ENCODE results near the gene MTMR6.

The MTMR6 gene

DNA sequence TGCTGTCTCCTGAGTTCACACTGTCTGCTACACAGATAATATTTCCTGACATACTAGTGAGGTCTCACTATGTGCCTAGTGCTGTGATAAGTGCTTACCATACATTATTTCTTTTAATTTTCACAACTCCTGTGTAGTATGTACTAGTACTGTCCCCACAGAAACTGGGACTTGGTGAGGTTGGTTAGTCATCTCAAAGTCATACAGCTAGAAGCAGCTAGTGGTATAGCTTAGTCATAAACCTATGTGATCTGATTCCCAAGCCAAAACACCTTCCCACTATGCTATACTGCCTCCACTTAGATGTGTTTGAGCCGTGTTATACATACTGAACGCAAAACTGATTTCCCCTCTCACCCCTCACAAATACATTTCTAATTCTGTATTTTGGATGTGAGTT, 10.5 kb downstream of the MTMR6 start:
- no peak for DNase-seq (ENCODE audit: low read depth)

DNA sequence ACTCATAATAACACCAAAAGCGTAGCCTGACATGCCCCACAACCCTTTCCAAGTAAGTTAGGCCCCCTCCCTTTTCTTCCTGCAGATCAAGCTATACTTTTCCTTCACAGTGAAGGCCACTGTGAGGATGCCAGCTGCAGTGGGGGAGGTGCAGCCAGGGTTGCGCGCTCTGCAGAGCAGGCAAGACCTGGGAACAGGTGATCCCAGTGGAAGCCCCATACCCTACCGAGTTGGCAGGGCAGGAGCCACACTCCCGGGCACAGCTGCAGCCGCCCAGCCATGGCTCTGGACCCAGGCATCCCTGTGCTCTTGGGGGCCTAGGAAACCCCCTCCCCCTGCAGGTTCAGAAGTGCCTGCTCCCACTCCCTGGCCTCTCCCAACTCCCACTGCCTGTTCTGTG, 18.7 kb downstream of the MTMR6 start:
- no peak for DNase-seq (ENCODE audit: low read depth)

DNA sequence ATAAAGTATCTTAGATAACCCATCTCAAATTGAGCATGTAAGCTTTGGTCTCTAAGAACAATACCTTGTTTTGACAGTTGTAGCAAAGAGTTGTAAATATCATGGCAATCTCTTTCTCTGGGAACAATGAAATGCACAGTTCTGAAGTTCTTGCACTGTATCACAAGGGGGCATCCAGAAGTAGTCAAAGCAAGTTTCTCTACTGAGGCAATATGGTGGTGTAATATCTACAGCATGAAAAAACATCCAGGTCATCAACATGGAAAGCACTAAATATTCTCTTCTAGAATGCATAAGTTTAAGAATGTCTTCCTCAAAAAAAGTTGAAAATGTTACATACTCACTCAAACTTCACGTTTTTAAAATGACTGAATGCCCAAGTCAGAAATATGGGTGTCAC, 19.6 kb downstream of the MTMR6 start:
- DNase-seq (ENCODE audit: low read depth): no peak

DNA sequence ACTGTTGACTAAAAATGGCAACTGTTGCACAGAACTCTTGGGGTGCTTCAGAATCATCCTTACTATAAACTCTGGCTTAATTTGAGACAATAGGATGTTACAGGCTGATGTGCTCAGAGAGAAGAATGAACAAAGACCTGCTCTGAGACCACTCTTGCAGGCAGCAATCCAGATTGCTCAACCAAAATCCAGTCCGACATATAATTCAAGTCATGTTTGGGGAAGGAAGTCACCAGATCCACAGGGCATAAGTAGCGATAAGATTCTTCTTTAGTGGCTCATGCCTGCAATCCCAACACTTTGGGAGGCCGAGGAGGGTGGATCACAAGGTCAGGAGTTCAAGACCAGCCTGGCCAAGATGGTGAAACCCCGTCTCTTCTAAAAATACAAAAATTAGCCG, 20.6 kb downstream of the MTMR6 start:
- no peak for DNase-seq (ENCODE audit: low read depth)

DNA sequence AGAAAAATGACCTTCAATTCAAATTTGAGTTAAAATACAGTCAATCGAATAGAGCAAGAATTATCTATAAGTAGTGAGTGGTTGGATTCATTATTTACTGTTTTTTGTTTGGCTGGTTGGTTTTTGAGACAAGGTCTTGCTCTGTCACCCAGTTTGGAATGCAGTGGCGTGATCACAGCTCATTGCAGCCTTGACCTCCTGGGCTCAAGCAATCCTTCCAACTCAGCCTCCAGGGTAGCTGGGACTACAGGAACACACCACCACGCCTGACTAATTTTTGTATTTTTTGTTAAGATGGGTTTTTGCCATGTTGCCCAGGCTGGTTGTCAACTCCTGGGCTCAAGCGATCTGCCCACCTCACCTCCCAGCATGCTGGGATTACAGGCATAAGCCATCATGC, 25.0 kb downstream of the MTMR6 start:
- DNase-seq (ENCODE audit: low read depth): no peak

DNA sequence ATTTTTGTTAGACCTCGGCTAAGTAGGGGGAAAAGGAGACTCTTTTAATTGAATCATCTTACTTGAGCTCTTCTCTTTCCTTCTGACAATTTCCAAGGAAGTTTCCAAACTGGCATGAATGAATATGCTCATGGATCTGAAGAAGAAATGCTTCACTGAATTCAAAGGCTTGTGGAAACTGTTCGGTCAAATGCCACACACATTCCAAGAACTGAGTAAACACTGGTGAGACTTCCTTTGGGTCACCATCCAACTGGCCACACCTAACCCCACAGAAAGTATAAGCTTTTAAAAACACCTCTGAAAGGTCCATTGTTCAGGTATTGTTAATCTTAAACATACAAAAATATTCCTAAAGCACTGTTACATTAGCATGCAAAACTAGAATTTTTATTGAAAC, 33.6 kb downstream of the MTMR6 start:
- DNase-seq (ENCODE audit: low read depth): no peak

DNA sequence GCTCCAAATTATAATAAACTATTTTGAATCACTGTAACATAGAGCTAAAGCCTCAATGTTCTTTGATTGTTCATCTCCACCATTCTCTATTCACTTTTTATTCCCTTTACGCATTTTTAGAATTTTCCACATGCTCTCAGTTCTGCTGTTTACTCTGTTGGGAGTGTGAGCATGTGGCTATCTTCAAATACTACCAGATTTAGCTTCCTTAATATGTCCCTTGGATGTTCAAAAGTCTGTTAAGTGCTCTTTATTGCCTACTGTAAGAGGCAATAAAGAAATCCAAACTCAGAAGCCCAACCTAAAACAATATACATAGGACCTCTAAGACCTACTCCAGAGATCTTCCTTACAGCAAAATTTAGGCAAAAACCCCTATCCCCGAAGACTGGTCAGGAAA, 34.5 kb downstream of the MTMR6 start:
- no peak for DNase-seq (ENCODE audit: low read depth)

DNA sequence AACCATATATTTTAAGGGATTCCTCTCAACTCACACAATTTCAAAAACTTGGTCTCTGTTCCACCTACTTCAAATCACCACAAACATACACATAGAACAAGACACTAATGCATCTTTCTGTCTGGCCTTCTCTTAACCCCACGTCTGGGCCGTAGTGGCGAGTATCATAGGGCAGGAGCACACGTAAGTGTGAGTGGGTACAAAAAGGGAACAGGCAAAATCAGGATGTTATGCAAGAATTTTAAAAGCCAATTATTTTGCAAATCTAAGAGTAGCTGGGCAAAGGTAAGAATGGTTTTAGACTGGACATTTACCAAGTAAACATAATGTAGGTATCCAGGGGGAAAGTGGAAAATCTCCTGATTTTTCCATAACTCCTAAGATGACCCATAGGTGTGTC, 35.1 kb downstream of the MTMR6 start:
- DNase-seq (ENCODE audit: low read depth): no peak

DNA sequence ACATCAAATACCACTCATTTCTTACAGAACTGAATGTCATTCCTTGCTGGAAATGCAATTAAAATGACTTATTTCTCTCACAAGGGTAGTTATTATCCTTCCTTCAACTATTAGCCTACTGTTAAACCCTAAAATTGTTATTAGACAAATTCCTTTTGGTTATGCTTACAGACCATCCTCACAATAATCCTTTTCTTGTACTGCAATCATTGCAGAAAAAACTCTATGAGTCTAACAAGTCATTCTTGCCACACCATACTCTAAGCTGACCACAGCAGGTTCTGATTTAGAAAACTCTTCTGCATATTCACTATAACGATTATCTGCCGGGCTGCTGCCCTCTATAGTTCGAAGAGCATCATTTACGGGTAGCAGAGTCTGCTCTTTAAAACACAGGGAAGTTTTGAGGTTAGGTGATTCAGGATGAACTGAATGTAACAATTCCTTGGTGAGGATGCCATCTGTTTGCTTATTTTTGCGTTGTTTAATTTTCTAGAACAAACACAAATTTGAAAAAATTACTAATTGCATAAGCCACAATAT, 38.2 kb downstream of the MTMR6 start:
- DNase-seq (ENCODE audit: low read depth): no peak

DNA sequence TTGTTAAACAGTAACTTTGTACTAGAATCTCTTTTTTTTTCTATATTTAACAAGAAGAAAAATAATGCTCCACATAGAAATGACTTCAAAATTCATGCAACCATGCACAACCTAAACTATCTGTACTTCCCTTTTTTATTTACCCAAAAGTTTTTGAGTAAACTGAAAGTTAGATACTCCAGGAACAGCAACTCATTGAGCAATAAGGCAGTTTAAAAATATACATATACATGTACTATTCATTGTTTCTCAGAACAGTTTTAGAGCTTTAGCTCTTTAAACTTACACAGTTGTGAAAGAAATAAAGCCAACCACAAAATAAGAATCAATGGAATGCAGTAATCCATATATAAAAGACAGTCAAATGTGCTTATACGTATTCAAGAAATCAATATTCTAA, 39.2 kb downstream of the MTMR6 start:
- no peak for DNase-seq (ENCODE audit: low read depth)

DNA sequence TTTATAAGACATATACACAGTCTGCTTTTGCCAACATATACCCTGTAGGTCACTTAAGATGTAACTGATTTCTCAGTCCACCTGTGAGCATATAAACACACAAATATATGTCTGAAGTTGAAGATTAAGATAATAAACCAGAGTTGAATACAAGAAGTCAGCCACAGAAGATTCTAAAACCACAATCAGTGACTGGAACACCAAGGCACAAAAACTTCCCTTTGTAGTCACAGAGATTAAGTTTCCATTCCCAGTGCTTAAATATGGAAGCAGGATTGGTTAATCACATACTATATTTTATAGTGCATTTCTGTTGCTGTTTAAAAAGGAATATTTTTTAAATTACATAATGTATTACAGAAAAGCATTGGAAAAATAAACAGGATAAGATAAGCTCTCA, 39.9 kb downstream of the MTMR6 start:
- DNase-seq (ENCODE audit: low read depth): no peak

DNA sequence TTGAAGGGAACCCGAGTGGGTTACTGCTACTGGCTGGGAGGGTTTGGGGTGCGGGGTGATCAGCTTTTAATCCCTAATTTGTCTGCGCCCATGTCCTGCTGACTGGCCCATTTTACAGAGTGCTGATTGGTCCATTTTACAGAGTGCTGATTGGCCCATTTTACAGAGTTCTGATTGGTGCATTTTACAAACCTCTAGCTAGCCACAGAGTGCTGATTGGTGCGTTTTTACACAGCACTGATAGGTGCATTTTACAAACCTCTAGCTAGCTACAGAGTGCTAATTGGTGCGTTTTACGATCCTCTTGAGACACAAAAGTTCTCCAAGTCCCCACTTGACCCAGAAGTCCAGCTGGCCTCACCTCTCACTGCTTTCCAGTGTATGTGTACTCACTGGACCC, 43.2 kb downstream of the MTMR6 start:
- no peak for DNase-seq (ENCODE audit: low read depth)

DNA sequence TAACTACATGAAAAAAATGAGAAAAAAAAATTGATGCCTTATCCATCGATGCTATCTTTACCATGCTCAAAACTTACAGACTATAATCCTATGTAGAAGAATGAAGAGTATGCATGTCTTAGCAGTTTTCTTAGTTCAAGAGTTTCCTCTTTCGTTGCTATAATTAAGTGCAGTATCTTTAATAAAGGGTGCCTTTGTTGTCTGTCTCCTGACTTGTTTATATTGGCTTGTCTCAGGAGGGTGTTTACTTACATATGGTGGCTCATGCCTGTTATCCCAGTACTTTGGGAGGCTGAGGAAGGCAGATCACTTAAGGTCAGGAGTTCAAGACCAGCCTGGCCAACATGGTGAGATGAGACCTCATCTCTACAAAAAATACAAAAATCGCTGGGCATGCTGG, 44.3 kb downstream of the MTMR6 start:
- DNase-seq (ENCODE audit: low read depth): no peak

DNA sequence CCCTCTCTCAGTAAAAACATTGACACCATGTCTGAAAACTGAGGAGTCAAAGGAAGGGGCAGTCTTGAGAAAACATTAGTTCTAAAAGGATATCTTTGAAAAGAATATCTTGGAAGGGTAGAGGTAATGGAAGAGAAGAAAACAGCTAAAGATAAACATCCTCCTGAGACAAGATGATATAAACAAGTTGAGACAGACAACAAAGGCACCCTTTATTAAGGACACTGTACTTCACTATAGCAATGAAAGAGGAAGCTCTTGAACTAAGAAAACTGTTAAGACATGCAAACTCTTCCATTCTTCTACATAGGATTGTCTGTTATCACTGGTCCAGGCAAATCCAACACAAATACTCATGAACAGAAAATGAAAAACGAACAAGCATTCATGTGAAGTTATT, 46.3 kb downstream of the MTMR6 start:
- DNase-seq (ENCODE audit: low read depth): no peak

DNA sequence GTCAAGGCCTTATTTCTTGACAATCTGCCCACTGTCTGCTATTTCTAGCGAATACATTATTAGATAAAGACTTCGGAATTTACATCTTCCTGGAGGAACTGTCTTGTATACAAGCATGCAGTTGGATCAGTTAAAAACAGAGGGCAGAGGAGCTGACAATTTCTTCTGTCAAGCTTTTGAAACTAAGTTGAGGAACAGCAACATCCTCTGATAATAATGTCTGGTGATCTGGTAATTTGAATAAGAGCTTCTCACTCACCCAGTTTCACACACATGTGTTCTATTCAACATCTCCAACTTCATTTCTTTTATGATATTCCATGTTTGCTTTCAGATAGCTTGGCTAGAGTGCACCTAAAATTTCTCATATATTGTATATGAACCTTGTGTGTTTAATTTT, 50.2 kb downstream of the MTMR6 start:
- DNase-seq (ENCODE audit: low read depth): no peak

DNA sequence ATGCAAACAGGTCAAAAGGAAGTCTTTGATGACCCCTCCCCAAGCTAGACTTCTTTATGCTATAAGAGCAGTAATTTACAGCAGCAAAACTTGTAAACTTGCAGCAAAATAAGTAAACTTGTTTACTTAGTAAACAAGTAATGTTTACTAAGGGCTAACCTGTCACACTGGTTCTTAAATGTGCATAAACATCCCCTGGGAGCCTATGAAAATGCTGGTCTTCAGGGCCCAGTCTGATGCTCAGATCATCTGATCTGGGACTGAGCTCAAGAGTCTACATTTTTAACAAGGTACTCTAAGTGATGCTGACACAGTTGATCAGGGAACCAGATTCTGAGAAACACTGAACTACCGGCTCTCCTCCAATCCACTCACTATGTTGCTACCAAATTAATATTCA, 53.4 kb downstream of the MTMR6 start:
- no peak for DNase-seq (ENCODE audit: low read depth)

DNA sequence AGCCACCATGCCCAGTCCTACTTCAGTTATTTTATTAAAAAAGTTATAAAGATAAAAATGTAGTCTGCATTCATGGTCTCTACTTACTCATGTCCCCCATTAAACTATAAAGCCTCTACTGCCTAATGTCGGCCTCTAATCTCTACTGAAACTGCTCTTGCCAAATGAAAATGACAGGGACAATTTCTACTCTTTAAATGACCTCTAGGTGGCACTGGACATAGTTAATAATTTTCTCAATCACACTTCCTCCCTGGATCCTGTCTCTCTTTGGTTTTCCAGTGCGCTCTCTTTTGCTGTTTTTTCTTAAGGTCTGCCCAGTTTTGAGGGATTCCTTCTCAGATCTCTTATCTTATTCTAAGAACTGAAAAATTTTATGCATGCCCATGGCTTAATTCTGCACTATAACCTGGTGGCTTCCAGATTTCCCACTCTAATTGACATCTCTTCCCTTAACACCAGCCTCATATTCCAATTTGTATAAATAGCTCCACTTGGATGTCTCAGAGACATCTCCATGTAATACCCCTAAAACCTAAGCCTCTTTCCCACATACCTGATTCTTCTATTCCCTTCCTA, 54.3 kb downstream of the MTMR6 start:
- DNase-seq (ENCODE audit: low read depth): no peak

DNA sequence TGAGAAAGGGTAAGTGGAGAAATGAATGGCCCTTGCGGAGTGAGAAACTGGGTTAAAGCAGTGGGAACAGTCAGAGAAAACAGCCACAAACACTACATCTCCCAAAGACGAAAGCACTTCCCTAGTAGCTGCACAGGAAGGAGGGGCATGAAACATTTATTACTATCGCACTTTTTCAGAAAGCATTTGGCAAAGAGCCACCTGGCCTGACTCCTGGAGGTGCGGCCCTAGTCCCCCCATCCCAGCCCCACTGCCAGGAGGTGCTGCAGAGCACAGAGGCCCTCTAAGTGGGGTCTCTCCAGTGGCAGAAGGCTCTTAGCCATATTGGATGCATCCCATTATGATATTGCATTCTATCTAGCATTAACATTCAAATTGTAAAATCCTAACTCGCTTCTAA, 55.8 kb downstream of the MTMR6 start:
- no peak for DNase-seq (ENCODE audit: low read depth)

DNA sequence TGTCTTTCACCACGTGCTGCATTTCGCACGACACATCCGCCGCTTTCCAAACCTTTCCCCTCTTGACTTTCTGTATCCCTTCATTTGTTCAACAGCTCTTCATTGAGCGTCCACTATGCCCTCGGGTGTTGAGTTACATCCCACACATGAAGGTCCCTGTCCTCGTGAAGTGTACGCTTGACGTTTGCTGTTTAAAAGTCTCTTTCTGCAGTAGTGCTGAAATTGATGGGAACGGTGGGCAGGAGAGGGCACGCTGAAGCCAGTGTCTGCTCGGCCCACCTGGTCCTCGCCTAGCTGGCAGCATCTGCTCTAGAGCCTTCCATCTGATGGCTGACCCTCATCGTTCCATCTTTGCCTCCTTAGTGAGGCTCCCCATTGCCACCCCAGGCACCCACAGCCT, 59.6 kb downstream of the MTMR6 start:
- DNase-seq (ENCODE audit: low read depth): no peak

DNA sequence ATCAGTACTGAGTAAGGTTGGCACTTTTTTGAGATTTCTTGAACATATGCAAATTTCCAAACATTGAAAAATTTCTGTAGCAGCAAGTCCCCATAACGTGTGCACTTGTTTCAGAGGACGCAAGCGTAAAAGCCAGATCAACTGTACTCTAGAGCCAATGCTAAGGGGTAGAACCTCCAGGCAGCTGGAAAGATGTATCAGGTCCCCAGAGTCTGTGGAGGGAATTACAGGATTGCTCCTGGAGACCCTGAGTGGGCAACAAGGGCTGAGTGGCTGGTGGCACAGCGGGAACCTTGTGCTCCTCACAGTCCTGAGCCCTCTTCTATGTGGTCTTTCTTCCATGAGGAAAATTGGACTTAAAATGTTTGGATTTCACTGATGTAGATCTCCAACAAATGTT, 61.3 kb downstream of the MTMR6 start:
- DNase-seq (ENCODE audit: low read depth): no peak

DNA sequence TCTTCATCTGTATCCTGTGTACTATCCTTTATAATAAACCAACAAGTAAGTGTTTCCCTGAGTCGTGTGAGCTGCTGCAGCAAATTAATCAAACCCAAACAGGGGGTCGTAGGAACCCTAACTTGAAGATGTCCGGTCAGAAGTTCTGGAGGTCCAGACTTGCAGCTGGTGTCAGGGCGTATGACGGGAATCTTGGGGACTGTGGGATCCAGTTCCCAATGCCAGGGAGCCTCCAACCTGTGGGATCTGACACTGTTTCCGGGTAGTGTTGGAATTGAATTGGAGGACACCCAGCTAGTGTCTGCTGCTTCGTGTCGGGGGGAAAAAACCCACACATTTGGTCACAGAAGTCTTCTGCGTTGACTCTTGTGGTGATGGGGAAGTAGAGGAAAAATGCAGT, 63.1 kb downstream of the MTMR6 start:
- DNase-seq (ENCODE audit: low read depth): no peak

DNA sequence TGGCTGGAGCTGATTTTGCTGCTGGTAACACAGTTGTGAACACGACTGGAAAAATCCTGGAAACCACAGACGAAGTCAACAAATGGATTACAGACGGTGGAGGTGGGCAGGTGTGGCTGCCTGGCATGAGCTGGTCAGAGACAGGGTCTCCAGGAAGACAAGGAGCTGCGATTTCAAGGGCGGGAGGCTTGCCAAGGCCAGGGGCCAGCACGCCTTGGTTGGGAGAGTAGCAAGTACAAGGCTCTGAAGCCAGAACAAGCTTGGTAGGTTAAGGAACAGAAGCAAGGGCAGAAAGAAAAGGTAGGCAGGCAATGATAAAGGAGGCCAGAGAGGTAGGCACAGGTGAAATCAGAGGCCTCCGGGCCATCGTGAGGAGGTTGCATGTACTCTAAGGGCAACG, 64.5 kb downstream of the MTMR6 start:
- DNase-seq (ENCODE audit: low read depth): no peak

DNA sequence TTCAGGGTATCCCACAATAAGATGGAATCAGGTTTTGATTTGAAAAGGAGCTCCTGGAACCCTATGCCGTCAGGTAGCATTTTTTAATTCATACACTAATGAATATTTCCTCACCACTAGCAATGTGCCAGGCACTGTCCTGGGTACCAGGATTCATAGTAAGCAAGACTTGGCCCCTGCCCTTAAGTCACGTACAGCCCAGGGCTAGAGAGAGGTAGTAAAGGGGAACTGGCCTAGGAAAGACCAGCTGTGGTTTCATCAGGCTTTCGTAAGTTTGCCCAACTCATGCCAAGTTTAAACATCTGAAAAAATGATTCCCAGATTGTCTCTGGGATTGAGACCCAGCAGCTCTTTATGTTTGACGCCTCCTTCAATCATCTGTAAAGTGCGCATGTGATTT, 69.3 kb downstream of the MTMR6 start:
- DNase-seq (ENCODE audit: low read depth): no peak

DNA sequence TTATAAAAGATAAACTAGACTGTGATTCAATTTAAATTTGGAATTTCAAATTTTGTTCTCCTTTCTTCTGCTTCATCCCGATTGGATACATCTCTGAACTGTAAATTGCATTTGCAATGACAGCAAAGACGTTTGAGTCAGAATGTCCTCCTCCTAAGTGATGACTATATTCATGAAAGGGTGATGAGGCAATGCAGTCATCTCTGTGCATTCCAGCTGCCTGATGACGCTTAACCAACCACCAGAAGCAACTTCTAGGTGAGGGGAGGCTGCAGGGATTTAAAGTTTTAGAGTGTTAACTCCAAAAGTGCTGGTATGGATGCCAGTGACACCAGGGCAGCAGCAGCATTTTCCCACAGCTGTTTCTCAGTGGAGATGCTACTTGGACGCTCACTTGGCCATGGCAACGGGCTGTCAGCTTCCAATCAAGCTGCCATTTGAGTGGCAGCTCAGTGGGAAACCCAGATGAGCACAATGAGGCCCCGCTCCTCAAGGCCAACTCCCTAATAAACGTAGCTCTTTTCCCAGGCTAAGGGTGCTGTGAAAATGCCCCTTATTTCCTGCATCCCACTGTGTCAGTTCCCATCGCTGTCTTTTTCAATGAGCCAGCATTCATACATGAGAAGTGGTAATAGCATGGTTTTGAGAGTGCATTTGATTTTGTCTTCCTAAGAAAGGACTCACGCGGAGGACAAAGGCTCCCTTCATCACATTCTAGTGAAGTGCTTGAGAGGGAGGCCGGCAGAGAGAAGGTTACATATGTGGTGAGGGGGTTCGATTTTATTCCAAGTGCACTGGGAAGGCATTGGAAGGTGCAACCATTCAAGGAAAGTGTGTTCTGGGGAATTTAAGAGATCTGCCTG, 70.0 kb downstream of the MTMR6 start:
- no peak for DNase-seq (ENCODE audit: low read depth)

Data from stimulated activated CD8-positive, alpha-beta memory T cell treated with anti-CD3 and anti-CD28 coated beads, Interleukin-7, amount 100 ng/mL, for 24 hours (primary cell).